Neutrophil (primary cell): ENCODE data around the gene ACTL10.

Source experiments
- H3K27ac ChIP-seq: fragments of 200-600 bp; sonication (generic); 2 replicates; pipeline ENCODE4 v1.5.1; 2016; ENCODE audit warnings: mild to moderate bottlenecking, moderate library complexity
- H3K27me3 ChIP-seq: fragments of 200-600 bp; sonication (generic); 2 replicates; pipeline ENCODE4 v1.6.0; 2016; ENCODE audit warnings: mild to moderate bottlenecking
- H3K36me3 ChIP-seq: fragments of 200-600 bp; sonication (generic); 2 replicates; pipeline ENCODE4 v1.5.1; 2017
- H3K4me1 ChIP-seq, 2 experiments: fragments of 200-600 bp in 1 of 2; sonication (generic) in 1 of 2; 1 replicate in 1 of 2; 2 replicates in 1 of 2; pipeline versions ENCODE4 v1.5.1 to v1.6.1; 2013 to 2016; ENCODE audit warnings: low read depth in 1 of 2, low read length in 1 of 2, mild to moderate bottlenecking in 1 of 2, moderate library complexity in 1 of 2; ENCODE audit not compliant: control insufficient read depth in 1 of 2, insufficient read depth in 1 of 2
- H3K4me3 ChIP-seq, 2 experiments: fragments of 200-600 bp in 1 of 2; sonication (generic) in 1 of 2; 1 replicate in 1 of 2; 2 replicates in 1 of 2; pipeline ENCODE4 v1.5.1; 2013 to 2016; ENCODE audit warnings: low read depth in 1 of 2, low read length in 1 of 2, mild to moderate bottlenecking in 1 of 2, moderate library complexity in 1 of 2
- H3K9me3 ChIP-seq: fragments of 200-600 bp; sonication (generic); 2 replicates; pipeline ENCODE4 v1.5.1; 2016
- TF ChIP-seq, protein P1 (sequence below): fragments of 200-600 bp; sonication (generic); IDR thresholded peaks from 2 replicates; pipeline ENCODE4 v1.5.1; 2016; ENCODE audit warnings: antibody characterized with exemption

The ACTL10 gene

DNA sequence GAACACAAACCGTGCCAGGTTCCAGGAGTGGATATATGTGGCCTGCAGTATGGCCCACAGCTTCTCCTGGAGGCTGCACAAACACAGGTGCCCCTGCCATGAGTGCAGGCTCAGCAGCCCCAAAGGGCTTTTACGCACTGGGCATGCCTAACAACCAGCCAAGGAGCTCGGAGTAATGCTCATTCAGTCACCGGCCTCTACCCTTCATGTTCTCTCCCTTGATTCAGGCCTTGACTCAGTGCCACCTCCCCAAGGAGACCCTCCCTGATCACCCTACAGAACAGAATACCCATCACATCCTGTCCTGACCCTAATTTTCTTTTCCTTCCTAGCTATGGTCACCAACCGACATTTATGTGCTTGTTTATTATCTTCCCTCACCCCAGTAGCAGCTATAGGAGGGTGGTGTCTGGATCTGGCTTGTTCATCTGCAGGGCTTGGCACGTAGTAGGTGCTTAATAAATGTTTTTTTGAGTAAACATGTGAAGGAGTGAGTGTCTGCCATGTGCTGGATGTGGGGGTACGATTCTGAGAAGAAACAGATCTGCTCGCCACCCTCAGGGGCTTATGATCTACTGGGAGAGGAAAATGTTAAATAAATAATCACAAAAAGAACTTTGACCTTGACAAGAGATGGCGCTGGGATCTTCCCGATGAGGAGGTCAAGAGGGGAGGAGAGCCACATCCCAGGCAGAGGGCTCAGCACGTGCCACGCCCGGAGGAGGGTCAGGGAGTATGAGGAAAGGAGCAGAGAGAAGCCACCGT, 44.1 kb downstream of the ACTL10 start:
- H3K27me3 ChIP-seq, result no peaks in the 10 kb centered on the region
- TF ChIP-seq, protein P1, sequence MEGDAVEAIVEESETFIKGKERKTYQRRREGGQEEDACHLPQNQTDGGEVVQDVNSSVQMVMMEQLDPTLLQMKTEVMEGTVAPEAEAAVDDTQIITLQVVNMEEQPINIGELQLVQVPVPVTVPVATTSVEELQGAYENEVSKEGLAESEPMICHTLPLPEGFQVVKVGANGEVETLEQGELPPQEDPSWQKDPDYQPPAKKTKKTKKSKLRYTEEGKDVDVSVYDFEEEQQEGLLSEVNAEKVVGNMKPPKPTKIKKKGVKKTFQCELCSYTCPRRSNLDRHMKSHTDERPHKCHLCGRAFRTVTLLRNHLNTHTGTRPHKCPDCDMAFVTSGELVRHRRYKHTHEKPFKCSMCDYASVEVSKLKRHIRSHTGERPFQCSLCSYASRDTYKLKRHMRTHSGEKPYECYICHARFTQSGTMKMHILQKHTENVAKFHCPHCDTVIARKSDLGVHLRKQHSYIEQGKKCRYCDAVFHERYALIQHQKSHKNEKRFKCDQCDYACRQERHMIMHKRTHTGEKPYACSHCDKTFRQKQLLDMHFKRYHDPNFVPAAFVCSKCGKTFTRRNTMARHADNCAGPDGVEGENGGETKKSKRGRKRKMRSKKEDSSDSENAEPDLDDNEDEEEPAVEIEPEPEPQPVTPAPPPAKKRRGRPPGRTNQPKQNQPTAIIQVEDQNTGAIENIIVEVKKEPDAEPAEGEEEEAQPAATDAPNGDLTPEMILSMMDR, result no peak
- no peaks in the 10 kb centered on the region for H3K9me3 ChIP-seq
- no peak overlapping the region for H3K27ac ChIP-seq
- H3K4me1 ChIP-seq, result no peaks in the 10 kb centered on the region
- H3K36me3 ChIP-seq, result peaks cover 59% of the 10 kb centered on the region
- no peak overlapping the region for H3K4me3 ChIP-seq

DNA sequence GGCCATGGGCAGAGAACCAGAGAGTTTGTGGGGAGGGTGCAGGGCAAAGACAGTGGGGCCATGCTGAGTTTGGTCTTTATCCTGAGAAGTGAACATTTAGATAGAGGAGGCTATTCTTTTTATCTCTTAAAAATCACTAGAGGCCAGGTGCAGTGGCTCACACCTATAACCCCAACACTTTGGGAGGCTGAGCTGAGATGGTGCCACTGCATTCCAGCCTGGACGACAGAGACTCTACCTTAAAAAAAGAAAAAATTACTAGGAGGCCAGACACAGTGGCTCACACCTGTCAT, 44.6 kb downstream of the ACTL10 start:
- no peaks in the 10 kb centered on the region for H3K9me3 ChIP-seq
- no peaks in the 10 kb centered on the region for H3K4me1 ChIP-seq
- H3K4me3 ChIP-seq, result no peak overlapping the region
- TF ChIP-seq, protein P1, result no peak
- H3K27me3 ChIP-seq, result no peaks in the 10 kb centered on the region
- no peak overlapping the region for H3K27ac ChIP-seq
- peaks cover 54% of the 10 kb centered on the region for H3K36me3 ChIP-seq

DNA sequence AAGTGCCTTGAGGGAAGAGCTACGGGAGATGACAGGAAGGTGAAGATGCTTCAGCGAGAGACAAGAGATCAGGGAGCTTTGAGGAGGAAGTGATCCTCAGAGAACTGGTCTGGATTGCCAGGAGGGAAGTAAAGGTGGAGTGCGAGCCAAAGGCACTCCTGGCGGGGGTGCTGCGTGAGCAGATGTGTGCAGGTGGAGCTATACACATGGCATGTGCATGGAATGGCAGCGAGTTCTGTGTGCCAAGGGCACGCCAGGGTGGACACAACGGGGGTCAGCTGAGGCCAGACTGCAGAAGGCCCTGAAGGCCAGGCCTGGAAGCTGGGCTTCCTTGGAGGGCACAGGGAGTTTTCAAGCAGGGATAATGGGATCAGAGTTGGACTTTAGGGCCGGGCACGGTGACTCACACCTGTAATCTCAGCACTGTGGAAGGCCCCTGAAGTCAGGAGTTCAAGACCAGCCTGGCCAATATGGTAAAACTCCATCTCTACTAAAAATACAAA, 47.2 kb downstream of the ACTL10 start:
- Histone ChIP-seq H3K4me1 (no peaks in the 10 kb centered on the region), H3K9me3 (no peaks in the 10 kb centered on the region), H3K4me3 (no peak overlapping the region), H3K27ac (no peak overlapping the region), H3K27me3 (no peaks in the 10 kb centered on the region), H3K36me3 (peaks cover 40% of the 10 kb centered on the region)
- TF ChIP-seq, protein P1, result no peak

DNA sequence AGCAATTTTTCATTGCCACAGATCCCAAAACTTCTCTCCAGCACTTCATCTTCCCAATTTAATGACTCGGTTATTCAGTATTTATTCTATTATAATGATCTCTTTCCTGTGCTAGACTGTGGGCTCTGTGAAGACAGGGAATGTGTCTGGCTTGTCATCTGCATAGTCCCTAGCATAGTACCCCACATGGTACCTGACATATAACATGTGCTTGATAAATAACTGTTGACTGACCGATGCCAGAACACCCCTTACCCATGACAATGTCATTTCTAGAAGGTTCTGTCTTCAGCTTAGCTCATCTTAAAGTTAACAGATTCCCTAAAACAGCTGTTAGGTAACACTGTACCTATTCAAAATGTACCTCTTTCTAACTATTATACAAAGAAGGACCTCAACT, 49.8 kb downstream of the ACTL10 start:
- TF ChIP-seq, protein P1, result no peak
- peaks cover 15 to 18% of the 10 kb centered on the region in 2 experiments for H3K4me1 ChIP-seq
- peaks cover 30% of the 10 kb centered on the region for H3K36me3 ChIP-seq
- H3K4me3 ChIP-seq, result no peak overlapping the region
- no peaks in the 10 kb centered on the region for H3K9me3 ChIP-seq
- no peak overlapping the region for H3K27ac ChIP-seq
- H3K27me3 ChIP-seq, result no peaks in the 10 kb centered on the region
